Measurements from ENCODE around the gene ZNF827. TPM values are rescaled to one million over a fixed set of nuclear protein-coding genes. Genes with fewer than 3 reads are reported as not detected.

Gene ZNF827
- total RNA-seq, 1 experiment from 2014 or later = 9.8 TPM

- Histone ChIP-seq H3K4me2 (ENCODE audit: low read length) (no peak overlapping the region), H4K20me1 (ENCODE audit: low read length) (no peaks in the 10 kb centered on the region), H3K9ac (ENCODE audit: low read length) (no peak overlapping the region), H3K4me3 (ENCODE audit: low read length) (no peak overlapping the region), H3K27ac (ENCODE audit: low read length) (no peak overlapping the region), H3K27me3 (ENCODE audit: low read length) (no peaks in the 10 kb centered on the region), H3K36me3 (ENCODE audit: low read depth, low read length) (peaks cover 18% of the 10 kb centered on the region; the same call in 1 of the 2 replicates), H3K4me1 (ENCODE audit: insufficient read depth, low read length) (no peaks in the 10 kb centered on the region), H3K9me3 (ENCODE audit: low read length) (no peaks in the 10 kb centered on the region), H3K79me2 (ENCODE audit: low read length) (no peaks in the 10 kb centered on the region), H3F3A (ENCODE audit: low read length, unreplicated experiment) (no peaks in the 10 kb centered on the region), H3K9me2 (replicated peaks; ENCODE audit: low read length) (no peaks in the 10 kb centered on the region), H2AFZ (ENCODE audit: low read length) (no peak overlapping the region)
- ATAC-seq = no peak
- ChIA-PET CTCF (no interaction called here), POLR2A (ENCODE audit: unreplicated experiment) (no interaction called here)
- no TSS peak for BruUV-seq (replicated peaks)
- intact Hi-C loops (cut with micrococcal nuclease) = no loop called here
- TF ChIP-seq EZH2 (IDR thresholded peaks at IDR 0.05; ENCODE audit: low read length, unreplicated experiment) (no peak), CTCF (conservative IDR thresholded peaks at IDR 0.05; ENCODE audit: low read depth, low read length) (no peak), EZH2phosphoT487 (IDR thresholded peaks at IDR 0.05; ENCODE audit: borderline replicate concordance, low read length) (no peak)
- DNase-seq = no peak
These were observed 169.1 kb downstream of the ZNF827 start for GRCh38 chr4:145769450-145770037.

DNA sequence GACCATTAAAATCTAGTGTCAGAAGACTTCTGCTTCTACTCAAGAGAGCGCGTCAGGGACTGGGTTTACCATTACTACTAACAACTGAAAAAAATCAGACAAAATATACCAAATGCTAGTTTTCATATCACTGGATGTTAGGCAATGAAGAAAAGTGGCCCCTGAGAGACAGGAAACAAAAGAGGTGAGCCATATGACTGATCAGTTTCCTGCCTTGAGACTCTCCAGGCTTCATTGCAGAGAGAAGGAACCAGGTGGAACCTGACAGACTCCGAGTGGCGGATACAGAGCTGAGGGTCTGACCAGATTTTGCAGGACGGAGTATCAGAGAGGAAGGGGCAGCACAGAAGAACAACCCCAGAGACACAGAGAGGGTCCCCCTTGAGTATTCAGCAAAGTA, 172.3 kb downstream of the ZNF827 start:
- Histone ChIP-seq H4K20me1 (ENCODE audit: low read length) (no peaks in the 10 kb centered on the region), H3K27me3 (ENCODE audit: low read length) (no peaks in the 10 kb centered on the region), H3F3A (ENCODE audit: low read length, unreplicated experiment) (no peaks in the 10 kb centered on the region), H2AFZ (ENCODE audit: low read length) (no peak overlapping the region), H3K9ac (ENCODE audit: low read length) (no peak overlapping the region), H3K9me3 (ENCODE audit: low read length) (no peaks in the 10 kb centered on the region), H3K9me2 (replicated peaks; ENCODE audit: low read length) (no peaks in the 10 kb centered on the region), H3K4me1 (ENCODE audit: insufficient read depth, low read length) (no peaks in the 10 kb centered on the region), H3K27ac (ENCODE audit: low read length) (no peak overlapping the region), H3K36me3 (ENCODE audit: low read depth, low read length) (peaks cover 14% of the 10 kb centered on the region; the same call in 1 of the 2 replicates), H3K4me3 (ENCODE audit: low read length) (no peak overlapping the region), H3K79me2 (ENCODE audit: low read length) (no peaks in the 10 kb centered on the region), H3K4me2 (ENCODE audit: low read length) (no peak overlapping the region)
- intact Hi-C loops (cut with micrococcal nuclease) = no loop called here
- ChIA-PET POLR2A (ENCODE audit: unreplicated experiment) (no interaction called here), CTCF (no interaction called here)
- no peak for ATAC-seq
- no TSS peak for BruUV-seq (replicated peaks)
- no peak for TF ChIP-seq CTCF (conservative IDR thresholded peaks at IDR 0.05; ENCODE audit: low read depth, low read length)
- no peak for TF ChIP-seq EZH2 (IDR thresholded peaks at IDR 0.05; ENCODE audit: low read length, unreplicated experiment)
- TF ChIP-seq EZH2phosphoT487 (IDR thresholded peaks at IDR 0.05; ENCODE audit: borderline replicate concordance, low read length) = no peak
- no peak for DNase-seq

DNA sequence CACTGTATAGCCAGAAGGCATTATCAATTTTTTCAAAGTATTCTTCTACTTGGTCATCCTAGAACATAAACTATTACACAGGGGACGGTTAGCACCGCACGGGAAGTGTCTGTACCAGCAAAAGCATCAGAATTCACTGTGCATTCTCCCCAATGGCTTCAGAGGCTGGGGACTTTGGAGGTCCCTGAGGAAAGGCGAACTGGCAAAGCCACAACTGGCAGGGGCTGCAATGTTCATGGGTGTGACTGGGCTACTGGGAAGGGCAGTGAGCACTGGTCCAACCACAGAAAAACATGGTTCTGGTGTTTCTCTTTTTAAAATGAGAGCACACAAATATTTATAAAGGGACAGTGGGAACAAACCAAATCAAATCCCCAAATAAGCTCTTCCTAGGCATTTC, 175.2 kb downstream of the ZNF827 start:
- H3K27me3 ChIP-seq (ENCODE audit: low read length) = no peaks in the 10 kb centered on the region
- H3K4me2 ChIP-seq (ENCODE audit: low read length) = no peak overlapping the region
- ChIA-PET CTCF (no interaction called here), POLR2A (ENCODE audit: unreplicated experiment) (no interaction called here)
- BruUV-seq (replicated peaks) = no TSS peak
- DNase-seq (no peak), ATAC-seq (no peak)
- TF ChIP-seq EZH2 (IDR thresholded peaks at IDR 0.05; ENCODE audit: low read length, unreplicated experiment) (no peak), EZH2phosphoT487 (IDR thresholded peaks at IDR 0.05; ENCODE audit: borderline replicate concordance, low read length) (no peak), CTCF (conservative IDR thresholded peaks at IDR 0.05; ENCODE audit: low read depth, low read length) (no peak)
- H3K9me3 ChIP-seq (ENCODE audit: low read length) = no peaks in the 10 kb centered on the region
- no peak overlapping the region for H3K27ac ChIP-seq (ENCODE audit: low read length)
- H3K4me3 ChIP-seq (ENCODE audit: low read length) = no peak overlapping the region
- no peaks in the 10 kb centered on the region for H3F3A ChIP-seq (ENCODE audit: low read length, unreplicated experiment)
- H2AFZ ChIP-seq (ENCODE audit: low read length) = no peak overlapping the region
- H3K79me2 ChIP-seq (ENCODE audit: low read length) = no peaks in the 10 kb centered on the region
- H3K9me2 ChIP-seq (replicated peaks; ENCODE audit: low read length) = no peaks in the 10 kb centered on the region
- no peaks in the 10 kb centered on the region for H4K20me1 ChIP-seq (ENCODE audit: low read length)
- no peaks in the 10 kb centered on the region for H3K4me1 ChIP-seq (ENCODE audit: insufficient read depth, low read length)
- intact Hi-C loops (cut with micrococcal nuclease) = no loop called here
- no peak overlapping the region for H3K9ac ChIP-seq (ENCODE audit: low read length)
- peaks cover 17% of the 10 kb centered on the region; the same call in 1 of the 2 replicates for H3K36me3 ChIP-seq (ENCODE audit: low read depth, low read length)

Measured in PC-3 (cell line).